B cell (primary cell): ENCODE results near the gene NCSTN. TPM values are rescaled to one million over a fixed set of nuclear protein-coding genes. Genes with fewer than 3 reads are reported as not detected.

Experiments
- ATAC-seq: fragments of 200-7000 bp; cut with Tn5 transposase; one replicate; pipeline ENCODE4 v1.10.0; 2021; ENCODE audit warnings: low read depth, mild to moderate bottlenecking, moderate number of reproducible peaks, moderate library complexity
- CTCF ChIA-PET: fragments of 350-600 bp; sonication (Branson Sonifier 250); formaldehyde crosslinking; loops from one replicate; lab custom pipeline; 2021; ENCODE audit warnings: antibody characterized with exemption, inconsistent platforms; lab: Charles Lee
- POLR2A ChIA-PET: fragments of 350-600 bp; sonication (Branson Sonifier 250); formaldehyde crosslinking; loops from one replicate; lab custom pipeline; 2021; ENCODE audit warnings: antibody characterized with exemption; lab: Charles Lee
- DNase-seq: peaks from one replicate; pipeline ENCODE4 v3.0.0; 2013
- H2AFZ ChIP-seq: 2 replicates; pipeline ENCODE4 v1.6.1; 2012; ENCODE audit warnings: mild to moderate bottlenecking, low read depth, low read length; ENCODE audit not compliant: insufficient read depth, poor library complexity, severe bottlenecking
- H3K27ac ChIP-seq, 2 donors: 1 replicate in 1 of 2; 2 replicates in 1 of 2; pipeline ENCODE4 v1.5.1; 2012 to 2013; ENCODE audit warnings: low read length in 2 of 2, mild to moderate bottlenecking in 2 of 2, moderate library complexity in 1 of 2
- H3K27me3 ChIP-seq, 4 experiments: fragments of 200-600 bp in 1 of 4; sonication (generic) in 1 of 4; replicated peaks in 1 of 4; 1 replicate in 2 of 4; 2 replicates in 2 of 4; pipeline versions ENCODE4 v1.6.1 to v1.7.0; 2013 to 2016; ENCODE audit warnings: low read length in 3 of 4, mild to moderate bottlenecking in 2 of 4, mixed read lengths in 1 of 4, moderate library complexity in 1 of 4; ENCODE audit not compliant: insufficient read depth in 4 of 4, control insufficient read depth in 3 of 4; ENCODE audit errors: control extremely low read depth in 1 of 4
- H3K36me3 ChIP-seq, 2 experiments: replicated peaks in 1 of 2; 1 replicate in 1 of 2; 2 replicates in 1 of 2; pipeline versions ENCODE4 v1.6.1 to v1.7.1; 2013; ENCODE audit warnings: low read length in 1 of 2; ENCODE audit not compliant: insufficient read depth in 2 of 2, control insufficient read depth in 1 of 2; ENCODE audit errors: control extremely low read depth in 1 of 2, extremely low read depth in 1 of 2
- H3K4me1 ChIP-seq, 2 donors: fragments of 200-600 bp in 1 of 2; sonication (generic) in 1 of 2; 1 replicate in 1 of 2; 2 replicates in 1 of 2; pipeline versions ENCODE4 v1.5.1 to v1.6.1; 2013 to 2017; ENCODE audit warnings: low read length in 2 of 2; ENCODE audit not compliant: control insufficient read depth in 2 of 2, insufficient read depth in 2 of 2
- H3K4me2 ChIP-seq: replicated peaks from 2 replicates; pipeline ENCODE3; 2012; ENCODE audit warnings: mild to moderate bottlenecking, low read depth, low read length; ENCODE audit not compliant: poor library complexity, severe bottlenecking
- H3K4me3 ChIP-seq, 5 experiments: fragments of 200-600 bp in 1 of 5; sonication (generic) in 1 of 5; 1 replicate in 3 of 5; 2 replicates in 2 of 5; pipeline versions ENCODE4 v1.5.1 to v1.7.0; 2011 to 2016; ENCODE audit warnings: low read length in 4 of 5, mild to moderate bottlenecking in 4 of 5, low read depth in 2 of 5, control low read depth in 1 of 5, moderate library complexity in 1 of 5; ENCODE audit not compliant: insufficient read depth in 1 of 5; ENCODE audit errors: control extremely low read depth in 1 of 5, extremely low read depth in 1 of 5
- H3K79me2 ChIP-seq: fragments of 200-600 bp; sonication (generic); one replicate; pipeline ENCODE4 v1.6.0; 2016; ENCODE audit warnings: low read length; ENCODE audit not compliant: control insufficient read depth, insufficient read depth
- H3K9ac ChIP-seq: fragments of 200-600 bp; sonication (generic); 2 replicates; pipeline ENCODE4 v1.6.1; 2017; ENCODE audit warnings: mild to moderate bottlenecking, low read length, moderate library complexity
- H3K9me3 ChIP-seq, 3 donors: one replicate each; pipeline versions ENCODE4 v1.6.1 to v1.7.1; 2013; ENCODE audit warnings: low read length in 2 of 3; ENCODE audit not compliant: control insufficient read depth in 2 of 3, insufficient read depth in 1 of 3; ENCODE audit errors: control extremely low read depth in 1 of 3
- H4K20me1 ChIP-seq: 2 replicates; pipeline ENCODE4 v1.6.0; 2012; ENCODE audit warnings: mild to moderate bottlenecking, low read length; ENCODE audit not compliant: insufficient read depth, control insufficient read depth, poor library complexity, severe bottlenecking
- H3K27ac Mint-ChIP-seq: one replicate; pipeline ENCODE4 v1.8.0; 2021; ENCODE audit warnings: mixed read lengths
- H3K27me3 Mint-ChIP-seq: one replicate; pipeline ENCODE4 v1.8.0; 2021; ENCODE audit warnings: mixed read lengths
- H3K4me1 Mint-ChIP-seq: one replicate; pipeline ENCODE4 v1.8.0; 2021; ENCODE audit warnings: mixed read lengths
- H3K4me3 Mint-ChIP-seq: one replicate; pipeline ENCODE4 v1.8.0; 2021; ENCODE audit warnings: mixed read lengths
- H3K9me3 Mint-ChIP-seq: one replicate; pipeline ENCODE4 v1.8.0; 2022; ENCODE audit warnings: mixed read lengths; ENCODE audit not compliant: insufficient read depth
- EZH2 ChIP-seq: IDR thresholded peaks from 2 replicates; pipeline ENCODE4 v1.6.1; 2012; ENCODE audit warnings: borderline replicate concordance, low read depth, mild to moderate bottlenecking, moderate library complexity, low read length; ENCODE audit not compliant: insufficient read depth, poor library complexity, severe bottlenecking
- WGBS: methylation state at CpG from one replicate; pipeline ENCODE4 v1.1.5; 2013; ENCODE audit warnings: missing lambda C conversion rate; ENCODE audit not compliant: insufficient coverage; 5-methylcytosine and 5-hydroxymethylcytosine counted together
- intact Hi-C: fragments of 100-400 bp; cut with micrococcal nuclease; formaldehyde crosslinking; loops from one replicate; pipeline ENCODE4 v1.10.0; 2022
- polyA plus RNA-seq: library from polyadenylated mRNA; depleted of rRNA; stranded (reverse); fragments of >200 nt; gene quantifications from 2 replicates; pipeline ENCODE4 v1.2.3, GENCODE V29; 2012
- total RNA-seq, 2 donors: library from RNA; stranded (reverse); fragments of 120-200 nt in 1 of 2; gene quantifications; 1 replicate in 1 of 2; 2 replicates in 1 of 2; pipeline versions ENCODE4 v1.2.3 to v1.2.4, GENCODE V29; 2013 to 2022
- TF ChIP-seq, protein P1 (sequence below): fragments of 200-600 bp; IDR thresholded peaks from one replicate; pipeline ENCODE4 v1.8.0; 2022; ENCODE audit warnings: antibody characterized with exemption, mild to moderate bottlenecking

Gene NCSTN
- total and polyA plus RNA-seq, 2 donors (not counting 1 experiment from before 2014, with no cell fraction given): 95.1 to 110 TPM

DNA sequence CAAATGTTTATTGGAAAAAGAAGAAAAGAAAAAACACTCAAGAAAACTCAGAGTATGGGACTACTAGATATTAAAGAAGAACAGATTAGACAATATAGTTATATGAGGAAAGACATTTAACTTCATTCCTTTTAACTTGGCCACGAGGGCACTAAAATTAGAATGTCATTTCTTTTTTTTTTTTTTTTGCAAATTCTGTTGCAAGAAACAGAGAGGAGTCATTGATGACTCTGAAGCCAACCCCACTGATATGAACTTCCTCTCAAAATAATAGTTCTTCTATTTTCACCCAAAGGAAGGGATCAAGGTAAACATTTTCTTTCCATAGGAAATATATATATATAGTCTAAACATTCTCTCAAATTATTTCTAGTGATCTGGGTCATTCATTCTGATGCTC is 33.6 kb upstream of the NCSTN start:
- intact Hi-C loops: no loop called here
- Histone ChIP-seq H3K4me3 (no peak overlapping the region), H3K36me3 (peaks cover 39 to 91% of the 10 kb centered on the region in 2 experiments), H3K4me1 (peaks cover 7 to 22% of the 10 kb centered on the region in 2 donors), H4K20me1 (peaks cover under 1% of the 10 kb centered on the region), H3K79me2 (peaks cover 7% of the 10 kb centered on the region), H3K9ac (no peak overlapping the region), H3K9me3 (no peaks in the 10 kb centered on the region), H3K27ac (peak overlapping the region in 1 of 2 donors; percentile 40), H3K4me2 (no peak overlapping the region), H2AFZ (no peak overlapping the region), H3K27me3 (no peaks in the 10 kb centered on the region)
- Mint-ChIP-seq H3K27me3 (no peaks in the 10 kb centered on the region), H3K27ac (peak overlapping the region; percentile 43), H3K4me1 (peaks cover 35% of the 10 kb centered on the region), H3K9me3 (no peaks in the 10 kb centered on the region), H3K4me3 (no peak overlapping the region)
- DNase-seq: no peak
- no peak for TF ChIP-seq EZH2
- TF ChIP-seq, protein P1, sequence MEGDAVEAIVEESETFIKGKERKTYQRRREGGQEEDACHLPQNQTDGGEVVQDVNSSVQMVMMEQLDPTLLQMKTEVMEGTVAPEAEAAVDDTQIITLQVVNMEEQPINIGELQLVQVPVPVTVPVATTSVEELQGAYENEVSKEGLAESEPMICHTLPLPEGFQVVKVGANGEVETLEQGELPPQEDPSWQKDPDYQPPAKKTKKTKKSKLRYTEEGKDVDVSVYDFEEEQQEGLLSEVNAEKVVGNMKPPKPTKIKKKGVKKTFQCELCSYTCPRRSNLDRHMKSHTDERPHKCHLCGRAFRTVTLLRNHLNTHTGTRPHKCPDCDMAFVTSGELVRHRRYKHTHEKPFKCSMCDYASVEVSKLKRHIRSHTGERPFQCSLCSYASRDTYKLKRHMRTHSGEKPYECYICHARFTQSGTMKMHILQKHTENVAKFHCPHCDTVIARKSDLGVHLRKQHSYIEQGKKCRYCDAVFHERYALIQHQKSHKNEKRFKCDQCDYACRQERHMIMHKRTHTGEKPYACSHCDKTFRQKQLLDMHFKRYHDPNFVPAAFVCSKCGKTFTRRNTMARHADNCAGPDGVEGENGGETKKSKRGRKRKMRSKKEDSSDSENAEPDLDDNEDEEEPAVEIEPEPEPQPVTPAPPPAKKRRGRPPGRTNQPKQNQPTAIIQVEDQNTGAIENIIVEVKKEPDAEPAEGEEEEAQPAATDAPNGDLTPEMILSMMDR: no peak
- no peak for ATAC-seq
- WGBS: no CpG with 5 or more reads among the region's 1 CpG
- ChIA-PET POLR2A (no interaction called here), CTCF (interaction anchor here (5.8 kb wide), 1 partner anchor 18 kb away, joined by 42 read pairs; no protein-coding TSS in a partner anchor)

DNA sequence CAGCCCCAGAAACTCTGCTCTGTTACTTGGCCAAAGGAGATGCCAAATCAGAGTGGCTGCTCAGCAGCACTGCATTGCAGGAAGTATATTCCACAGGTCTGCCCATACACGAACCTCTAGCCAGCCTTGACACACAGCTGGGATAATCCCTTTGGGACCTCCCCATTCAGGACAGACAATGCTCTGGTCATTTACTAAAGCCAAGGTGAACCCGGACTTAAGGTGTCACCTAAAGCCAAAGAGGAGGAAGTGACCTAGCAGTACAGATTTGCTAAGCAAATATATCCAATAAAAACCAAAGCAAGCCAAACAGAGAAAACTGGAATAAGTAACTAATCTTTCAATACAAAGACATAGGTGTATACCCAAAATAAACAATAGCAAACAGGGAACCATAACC is 27.8 kb upstream of the NCSTN start:
- no peak for ATAC-seq
- intact Hi-C loops: no loop called here
- TF ChIP-seq, protein P1: no peak
- TF ChIP-seq EZH2: no peak
- H3K4me2 ChIP-seq: no peak overlapping the region
- H3K27me3 Mint-ChIP-seq: no peaks in the 10 kb centered on the region
- no peaks in the 10 kb centered on the region for H3K4me1 ChIP-seq
- peaks cover 14% of the 10 kb centered on the region for H4K20me1 ChIP-seq
- H3K27ac ChIP-seq: no peak overlapping the region
- peaks cover 0 to 11% (median 5%) of the 10 kb centered on the region in 3 donors for H3K9me3 ChIP-seq
- H2AFZ ChIP-seq: no peak overlapping the region
- no peak overlapping the region for H3K9ac ChIP-seq
- no peak for DNase-seq
- peaks cover 2% of the 10 kb centered on the region for H3K4me1 Mint-ChIP-seq
- ChIA-PET POLR2A (no interaction called here), CTCF (no interaction called here)
- no peak overlapping the region for H3K4me3 Mint-ChIP-seq
- H3K9me3 Mint-ChIP-seq: peaks cover 7% of the 10 kb centered on the region
- no peak overlapping the region for H3K27ac Mint-ChIP-seq
- H3K36me3 ChIP-seq: peaks cover 26 to 84% of the 10 kb centered on the region in 2 experiments
- no peak overlapping the region for H3K4me3 ChIP-seq
- H3K79me2 ChIP-seq: peaks cover 20% of the 10 kb centered on the region
- WGBS: 89% methylated on average over 2 of the region's 2 CpGs
- H3K27me3 ChIP-seq: no peaks in the 10 kb centered on the region
